GM13977 (cell line): ENCODE measurements around the gene S1PR1.

Source experiments
- DNase-seq: peaks from one replicate; pipeline ENCODE4 v3.0.0; 2012; ENCODE audit warnings: low spot score
- in situ Hi-C: fragments of 300-500 bp; cut with MboI; formaldehyde crosslinking; loops from one replicate; pipeline ENCODE4 v1.12.0; 2022; ENCODE audit warnings: low sequenced_read_pairs, low pct_unique_long_range_greater_than_20kb, mixed read lengths, inconsistent platforms; ENCODE audit not compliant: unreplicated experiment
- TF ChIP-seq, protein P1 (sequence below): IDR thresholded peaks from 2 replicates; pipeline ENCODE4 v1.5.1; 2012; ENCODE audit warnings: mild to moderate bottlenecking, control low read depth; ENCODE audit not compliant: insufficient read depth; ENCODE audit errors: extremely low read depth, missing control alignments

S1PR1 gene

DNA sequence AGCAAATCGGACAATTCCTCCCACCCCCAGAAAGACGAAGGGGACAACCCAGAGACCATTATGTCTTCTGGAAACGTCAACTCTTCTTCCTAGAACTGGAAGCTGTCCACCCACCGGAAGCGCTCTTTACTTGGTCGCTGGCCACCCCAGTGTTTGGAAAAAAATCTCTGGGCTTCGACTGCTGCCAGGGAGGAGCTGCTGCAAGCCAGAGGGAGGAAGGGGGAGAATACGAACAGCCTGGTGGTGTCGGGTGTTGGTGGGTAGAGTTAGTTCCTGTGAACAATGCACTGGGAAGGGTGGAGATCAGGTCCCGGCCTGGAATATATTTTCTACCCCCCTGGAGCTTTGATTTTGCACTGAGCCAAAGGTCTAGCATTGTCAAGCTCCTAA, 3.2 kb downstream of the S1PR1 start:
- in situ Hi-C loops = no loop called here
- TF ChIP-seq, protein P1, sequence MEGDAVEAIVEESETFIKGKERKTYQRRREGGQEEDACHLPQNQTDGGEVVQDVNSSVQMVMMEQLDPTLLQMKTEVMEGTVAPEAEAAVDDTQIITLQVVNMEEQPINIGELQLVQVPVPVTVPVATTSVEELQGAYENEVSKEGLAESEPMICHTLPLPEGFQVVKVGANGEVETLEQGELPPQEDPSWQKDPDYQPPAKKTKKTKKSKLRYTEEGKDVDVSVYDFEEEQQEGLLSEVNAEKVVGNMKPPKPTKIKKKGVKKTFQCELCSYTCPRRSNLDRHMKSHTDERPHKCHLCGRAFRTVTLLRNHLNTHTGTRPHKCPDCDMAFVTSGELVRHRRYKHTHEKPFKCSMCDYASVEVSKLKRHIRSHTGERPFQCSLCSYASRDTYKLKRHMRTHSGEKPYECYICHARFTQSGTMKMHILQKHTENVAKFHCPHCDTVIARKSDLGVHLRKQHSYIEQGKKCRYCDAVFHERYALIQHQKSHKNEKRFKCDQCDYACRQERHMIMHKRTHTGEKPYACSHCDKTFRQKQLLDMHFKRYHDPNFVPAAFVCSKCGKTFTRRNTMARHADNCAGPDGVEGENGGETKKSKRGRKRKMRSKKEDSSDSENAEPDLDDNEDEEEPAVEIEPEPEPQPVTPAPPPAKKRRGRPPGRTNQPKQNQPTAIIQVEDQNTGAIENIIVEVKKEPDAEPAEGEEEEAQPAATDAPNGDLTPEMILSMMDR = no peak

DNA sequence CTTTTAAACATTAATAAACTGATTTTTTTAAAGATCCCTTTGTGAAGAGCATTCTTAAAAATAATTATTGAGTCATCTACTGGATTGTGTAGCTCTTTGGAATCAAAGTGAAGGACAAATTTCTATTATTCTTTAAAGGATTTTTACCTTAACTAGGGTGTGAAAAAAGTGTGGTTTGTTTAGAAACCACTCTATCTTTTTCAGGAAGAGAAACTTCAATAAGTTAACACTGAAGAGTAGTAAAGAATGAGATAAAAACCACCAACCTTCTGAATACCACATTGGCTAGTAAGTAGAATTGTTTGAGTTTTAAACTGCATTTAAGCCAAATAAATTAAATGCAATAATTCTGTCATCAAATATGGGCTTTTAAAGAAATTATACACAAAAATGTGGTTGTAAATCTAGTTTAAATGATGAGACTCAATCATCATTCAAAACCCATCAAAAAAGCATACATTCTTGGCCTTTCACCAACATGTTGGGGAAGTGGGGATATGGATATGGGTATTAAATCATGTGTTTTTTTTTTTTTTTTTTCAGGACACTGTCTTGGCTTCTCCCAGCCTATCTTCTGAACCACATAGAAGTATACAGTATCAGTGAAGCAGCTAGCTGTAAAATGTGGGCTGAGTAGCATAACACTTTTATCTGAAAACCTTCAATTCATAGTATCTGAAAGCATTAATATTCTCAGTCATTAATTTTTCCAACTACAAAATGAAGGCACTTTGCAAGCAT, 4.8 kb downstream of the S1PR1 start:
- no peak for DNase-seq
- in situ Hi-C loops = no loop called here
- TF ChIP-seq, protein P1 = no peak

More for the DNA sequence above, 3.2 kb downstream of the S1PR1 start:
- DNase-seq = no peak

DNA sequence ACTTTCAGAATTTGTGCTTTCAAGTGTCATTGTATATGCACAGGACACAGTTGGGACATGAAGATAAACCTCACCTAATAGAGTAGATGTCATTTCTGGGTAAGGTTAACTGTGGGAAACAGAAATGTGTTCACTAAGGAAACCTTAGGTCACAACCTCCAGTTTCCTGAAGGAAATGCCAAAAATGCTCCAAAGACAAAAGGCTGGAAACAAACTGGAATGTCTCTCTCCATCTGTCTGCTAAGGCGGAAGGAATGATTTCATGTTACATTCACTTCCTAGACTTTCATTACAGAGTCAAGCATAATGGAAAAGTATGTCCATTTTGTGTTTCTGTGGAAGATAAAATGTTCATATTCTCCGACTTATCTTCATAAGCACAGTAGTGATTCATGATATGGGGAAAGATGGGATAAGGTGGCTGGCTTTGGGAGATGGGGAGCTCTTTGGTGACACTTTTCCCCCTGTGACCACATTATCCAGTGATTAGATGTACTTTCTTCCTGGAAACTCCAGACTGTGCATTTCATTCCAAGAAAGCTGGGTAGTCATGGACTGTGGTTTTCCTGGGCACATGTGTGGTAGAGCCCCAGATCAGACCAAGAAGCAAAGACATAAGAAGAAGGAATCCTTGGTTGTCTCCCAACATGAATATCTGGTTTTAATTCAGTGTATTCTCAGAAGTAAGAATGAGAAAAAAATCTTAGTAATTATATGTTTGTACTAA, 5.7 kb downstream of the S1PR1 start:
- in situ Hi-C loops = no loop called here
- TF ChIP-seq, protein P1 = no peak
- no peak for DNase-seq

DNA sequence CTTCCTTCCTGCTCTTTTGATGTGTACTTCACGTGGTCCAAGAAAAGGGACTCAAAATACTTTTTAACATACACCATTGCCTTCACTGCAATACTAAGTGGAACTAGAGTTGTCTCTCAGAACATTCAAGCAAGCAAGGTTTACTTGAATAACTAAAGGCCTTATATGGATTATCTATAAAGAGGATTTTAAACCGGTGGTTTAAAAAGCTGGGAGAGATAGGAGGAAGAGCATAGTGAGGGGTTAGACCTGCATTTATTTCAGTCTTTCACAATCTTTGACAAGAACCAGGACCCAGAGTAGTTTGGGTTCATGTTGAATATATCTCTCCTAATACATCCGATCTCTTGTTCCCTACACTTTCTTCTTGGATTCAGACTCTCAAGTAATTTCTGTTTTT, 6.9 kb downstream of the S1PR1 start:
- DNase-seq = no peak
- in situ Hi-C loops = no loop called here
- TF ChIP-seq, protein P1 = no peak

DNA sequence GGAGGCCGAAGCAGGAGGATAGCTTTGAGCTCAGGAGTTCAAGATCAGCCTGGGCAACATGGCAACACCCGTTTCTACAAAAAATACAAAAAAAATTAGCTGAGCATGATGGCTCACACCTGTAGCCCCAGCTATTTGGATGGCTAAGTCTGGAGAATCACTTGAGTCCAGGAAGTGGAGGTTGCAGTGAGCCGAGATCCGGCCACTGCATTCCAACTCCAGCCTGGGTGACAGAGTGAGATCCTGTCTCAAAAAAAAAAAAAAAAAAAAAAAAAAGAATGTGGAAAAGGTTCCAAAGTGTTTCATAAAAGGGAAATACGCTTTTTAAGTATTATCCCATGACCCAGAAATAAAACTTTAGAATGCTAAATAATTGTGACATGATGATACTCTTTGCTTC, 8.0 kb downstream of the S1PR1 start:
- in situ Hi-C loops = no loop called here
- TF ChIP-seq, protein P1 = no peak
- DNase-seq = no peak

DNA sequence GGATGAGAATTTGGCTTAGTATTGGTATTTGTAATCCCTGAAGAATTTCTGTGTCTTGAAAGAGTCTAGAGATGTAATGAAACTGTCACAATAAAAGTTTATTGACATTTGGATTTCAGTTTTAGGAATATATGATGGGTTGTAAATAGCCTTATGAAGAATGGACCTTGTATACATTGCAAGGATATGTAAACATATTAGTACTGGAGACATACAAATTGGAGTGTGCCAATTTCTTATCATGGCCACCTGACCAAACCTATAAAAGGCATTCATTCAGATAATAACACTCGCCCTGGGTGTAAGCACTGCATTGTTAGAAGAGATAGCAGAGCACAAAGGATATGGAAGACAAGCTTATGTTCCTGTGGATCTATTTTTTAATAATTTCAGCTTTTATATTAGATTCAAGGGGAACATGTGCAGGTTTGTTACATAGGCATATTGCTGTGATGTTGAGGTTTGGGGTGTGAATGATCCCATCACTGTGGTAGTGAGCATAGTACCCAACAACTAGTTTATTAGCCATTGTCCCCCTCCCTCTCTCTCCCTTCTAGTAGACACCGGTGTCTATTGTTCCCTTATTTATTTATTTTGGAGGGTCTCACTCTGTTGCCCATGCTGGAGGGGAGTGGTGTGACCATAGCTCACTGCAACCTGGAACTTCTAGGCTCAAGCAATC, 8.6 kb downstream of the S1PR1 start:
- DNase-seq = no peak
- in situ Hi-C loops = no loop called here
- TF ChIP-seq, protein P1 = no peak
